Measurements from ENCODE around the gene PWWP2A.
"Not testable (repeated sequence)": the region's sequence is repeated elsewhere in the genome, so short reads cannot be mapped to it uniquely, and the experiment has no call there.

Gene PWWP2A

DNA sequence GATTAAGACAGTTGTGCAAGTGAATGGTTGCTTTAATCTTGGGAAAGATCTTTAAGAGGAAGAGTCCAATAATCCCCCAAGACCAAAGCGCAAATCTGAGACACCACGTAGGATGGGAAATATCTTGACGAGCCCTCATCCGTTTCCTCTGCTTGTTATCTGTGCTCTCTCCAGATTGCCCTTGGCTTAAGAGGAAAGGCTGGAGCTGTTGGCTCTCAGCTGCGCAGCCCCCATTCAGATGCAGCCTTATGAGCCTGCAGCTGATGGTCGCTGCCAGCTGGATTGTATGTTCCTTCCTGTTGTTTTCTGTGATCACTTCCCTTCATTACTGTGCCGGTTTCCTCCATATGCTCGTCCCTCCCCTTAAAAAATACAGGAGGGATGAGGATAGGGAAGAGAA, 47.7 kb downstream of the PWWP2A start:
- no peak for DNase-seq

DNA sequence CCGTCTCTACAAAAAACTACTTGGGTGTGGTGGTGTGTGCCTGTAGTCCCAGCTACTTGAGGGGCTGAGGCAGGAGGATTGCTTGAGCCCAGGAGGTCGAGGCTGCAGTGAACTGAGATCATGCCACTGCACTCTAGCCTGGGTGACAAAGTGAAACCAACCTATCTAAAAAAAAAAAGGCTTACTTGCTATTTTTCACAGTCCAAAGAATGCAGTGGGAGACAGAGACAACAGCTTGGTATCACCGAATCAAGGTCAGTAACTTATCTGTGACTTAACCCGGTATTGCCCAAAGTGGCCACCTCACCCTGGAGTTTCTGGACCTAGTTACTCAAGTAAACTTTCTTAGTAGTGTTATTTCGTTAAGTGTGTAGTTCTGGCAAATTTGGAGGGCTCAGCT, 50.1 kb downstream of the PWWP2A start:
- not testable (repeated sequence) for DNase-seq

DNA sequence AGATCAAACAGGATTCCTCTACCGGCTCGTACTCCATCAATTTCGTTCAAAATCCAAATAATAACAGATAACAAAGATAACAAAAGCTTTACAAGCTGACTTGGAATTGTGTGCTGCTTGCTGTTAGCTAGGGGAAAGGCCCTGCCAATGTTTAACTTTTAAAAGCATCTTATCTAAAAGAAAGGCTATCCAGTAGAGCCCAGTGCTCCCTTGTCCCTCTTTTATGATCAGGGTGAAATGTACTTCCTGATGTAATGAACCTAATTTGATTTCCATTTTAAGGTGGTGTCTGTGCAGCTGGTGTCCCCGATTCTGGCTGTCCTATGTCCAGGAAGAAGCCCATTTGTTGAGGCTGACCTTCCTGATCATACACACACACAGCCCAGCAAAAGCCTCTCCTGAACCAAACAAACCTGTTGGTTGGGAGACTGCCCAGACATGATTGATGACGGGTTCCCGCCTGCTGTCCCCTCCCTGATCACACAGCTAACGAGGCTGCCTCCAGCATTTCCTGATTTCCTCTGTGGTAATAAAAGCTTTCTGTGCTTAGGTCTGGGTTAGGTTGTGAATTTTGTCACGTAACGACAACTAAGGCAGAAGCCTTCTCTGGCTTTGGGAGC, 54.1 kb downstream of the PWWP2A start:
- DNase-seq, result no peak

DNA sequence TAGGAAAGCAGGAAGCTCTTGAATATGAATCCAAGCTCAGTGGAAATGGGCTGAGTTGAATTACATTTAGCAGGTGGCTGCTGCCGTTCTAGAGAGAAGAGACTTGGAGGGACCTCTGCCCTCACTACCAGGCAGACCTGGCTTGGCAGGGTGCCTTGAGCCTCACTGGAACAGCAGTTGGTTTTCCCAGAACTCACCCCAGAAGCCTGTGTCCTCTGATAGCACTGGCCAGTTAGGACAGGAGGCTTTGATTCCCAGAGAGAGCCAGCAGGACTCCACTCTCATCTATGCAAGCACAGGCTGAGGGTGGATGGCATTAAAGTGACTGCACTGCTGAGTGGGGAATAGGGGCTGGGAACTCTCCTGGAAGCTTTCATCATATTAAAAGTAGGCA, 54.8 kb downstream of the PWWP2A start:
- DNase-seq, result no peak

DNA sequence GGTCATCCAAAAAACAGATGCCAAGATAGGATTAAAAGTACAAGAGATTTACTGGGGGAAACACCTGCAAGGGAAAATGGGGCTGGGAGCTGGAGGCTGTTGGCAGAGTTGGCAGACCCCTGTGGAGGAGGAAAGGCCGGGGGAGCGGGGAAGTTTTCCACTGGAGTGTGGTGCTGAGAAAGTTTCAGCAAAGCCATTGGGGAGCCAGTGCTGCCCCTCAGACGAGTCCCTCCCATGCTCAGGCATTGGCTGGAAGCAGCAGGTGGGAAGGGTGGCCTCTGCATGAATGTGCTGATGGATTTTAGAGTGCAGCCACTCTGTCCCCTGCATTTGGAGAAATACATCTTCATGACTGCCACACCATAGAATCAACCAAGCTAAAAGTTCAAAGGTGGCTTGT, 57.5 kb downstream of the PWWP2A start:
- DNase-seq, result no peak

DNA sequence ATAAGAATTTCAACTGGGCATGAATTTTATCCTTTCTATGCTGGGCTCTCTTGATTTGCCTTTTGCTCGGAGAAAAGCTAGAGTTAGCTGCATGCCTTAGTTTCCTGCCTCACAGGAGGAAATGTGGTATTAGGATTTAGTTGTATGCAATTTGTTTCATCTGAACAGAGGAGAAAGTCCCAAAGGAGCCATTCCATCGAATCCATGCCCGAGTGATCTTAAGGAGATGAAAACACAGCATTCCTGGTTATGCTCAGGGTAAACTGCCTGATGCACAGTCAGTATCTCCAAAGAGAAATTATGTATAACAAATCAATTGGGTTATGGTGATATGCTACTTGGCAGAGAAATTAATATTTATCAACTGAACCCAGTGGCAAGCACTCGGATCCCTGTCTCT, 59.2 kb downstream of the PWWP2A start:
- no peak for DNase-seq

DNA sequence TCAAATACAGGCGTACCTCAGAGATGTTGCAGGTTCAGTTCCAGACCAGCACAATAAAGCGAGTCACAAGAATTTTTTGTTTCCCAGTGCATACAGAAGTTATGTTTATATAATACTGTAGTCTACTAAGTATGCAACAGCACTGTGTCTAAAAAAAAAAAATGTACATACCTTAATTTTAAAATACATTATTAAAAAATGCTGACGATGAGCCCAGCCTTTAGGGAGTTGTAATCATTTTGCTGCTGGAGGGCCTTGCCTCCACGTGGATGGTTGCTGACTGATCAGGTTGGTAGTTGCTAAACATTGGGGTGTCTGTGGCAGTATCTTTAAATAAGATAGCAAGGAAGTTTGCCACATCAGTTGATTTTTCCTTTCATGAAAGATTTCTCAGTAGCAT, 62.0 kb downstream of the PWWP2A start:
- no peak for DNase-seq

DNA sequence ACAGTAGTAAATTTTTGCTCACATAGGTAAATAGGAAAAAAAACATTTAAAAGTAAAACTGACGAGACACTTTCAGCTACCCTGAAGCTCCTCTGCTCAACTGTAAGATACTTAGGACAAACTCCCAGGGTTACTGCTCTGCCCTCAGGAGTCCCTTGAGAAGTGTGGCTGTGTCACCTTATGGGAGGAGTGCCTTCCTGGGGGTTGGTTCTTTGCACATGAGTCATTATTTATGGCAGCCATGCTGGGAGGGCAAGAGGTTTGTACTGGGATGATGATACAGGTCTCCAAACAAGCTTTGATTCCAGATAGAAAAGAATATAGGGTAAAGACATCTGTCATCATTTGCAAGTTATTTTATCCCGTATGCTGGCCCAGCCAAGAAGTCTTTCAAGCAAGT, 64.4 kb downstream of the PWWP2A start:
- DNase-seq, result no peak

DNA sequence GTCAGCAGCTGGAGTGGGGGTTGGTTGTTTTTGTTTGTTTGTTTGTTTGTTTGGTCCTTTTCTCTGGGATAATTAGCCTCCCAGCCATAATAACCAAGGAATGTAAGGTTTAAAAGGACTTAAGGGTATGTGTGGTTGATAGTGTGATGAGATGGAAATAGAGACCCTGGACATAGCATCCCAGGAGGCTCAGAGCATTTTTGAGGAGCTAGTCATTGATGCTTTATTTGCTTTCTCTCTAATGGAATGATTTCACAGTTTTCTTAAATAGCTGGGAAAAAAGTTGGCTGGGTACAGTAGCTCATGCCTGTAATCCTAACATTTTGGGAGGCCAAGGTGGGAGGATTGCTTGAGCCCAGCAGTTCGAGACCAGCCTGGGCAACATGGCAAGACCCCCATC, 65.2 kb downstream of the PWWP2A start:
- DNase-seq, result no peak

DNA sequence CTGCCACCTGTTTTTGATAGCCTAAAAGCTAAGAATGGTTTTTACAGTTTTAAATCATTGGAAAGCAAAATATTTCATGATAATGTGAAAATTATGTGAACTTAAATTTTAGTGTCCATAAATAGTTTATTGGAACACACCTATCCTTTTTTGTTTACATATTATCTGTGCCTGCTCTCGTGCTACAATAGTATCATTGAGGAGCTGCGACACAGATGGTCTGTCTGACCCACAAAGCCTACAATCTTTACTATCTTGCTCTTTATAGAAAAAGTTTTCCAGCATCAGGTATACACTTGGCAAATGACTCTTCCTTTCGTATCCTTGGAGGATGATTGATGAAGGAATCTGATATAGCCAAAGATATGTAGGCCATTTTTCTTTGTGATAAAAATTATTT, 70.2 kb downstream of the PWWP2A start:
- no peak for DNase-seq

DNA sequence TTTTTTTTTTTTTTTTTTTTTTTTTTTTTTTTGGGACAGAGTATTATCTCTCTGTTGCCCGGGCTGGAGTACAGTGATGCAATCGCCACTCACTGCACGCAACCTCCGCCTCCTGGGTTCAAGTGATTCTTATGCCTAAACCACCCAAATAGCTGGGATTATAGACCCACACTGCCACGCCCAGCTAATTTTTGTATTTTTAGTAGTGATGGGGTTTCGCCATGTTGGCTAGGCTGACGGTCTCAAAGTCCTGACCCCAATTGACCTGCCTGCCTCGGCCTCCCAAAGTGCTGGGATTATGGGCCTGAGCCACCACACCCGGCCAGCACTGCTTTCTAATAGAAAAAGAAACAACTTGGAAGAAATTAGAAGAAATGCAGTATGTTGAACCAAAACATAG, 71.1 kb downstream of the PWWP2A start:
- DNase-seq, result no peak

DNA sequence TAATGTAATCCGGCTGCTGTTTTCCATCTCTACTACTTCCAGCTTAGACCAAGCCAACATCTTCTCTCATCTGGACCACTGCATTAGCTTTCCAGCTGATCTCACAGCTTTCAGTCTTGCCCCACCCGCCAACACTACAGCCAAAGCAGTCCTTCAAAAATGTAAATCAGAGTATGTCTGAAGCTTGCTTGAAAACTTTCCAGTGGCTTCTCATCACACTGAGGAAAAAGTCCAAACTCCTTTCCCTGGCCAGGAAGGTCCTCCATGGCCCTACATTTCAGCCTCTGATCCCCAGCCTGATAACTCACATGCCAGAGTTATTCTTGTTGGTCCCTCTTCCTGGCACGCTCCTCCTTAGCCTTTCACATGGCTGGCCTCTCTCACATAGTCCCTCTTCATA, 71.8 kb downstream of the PWWP2A start:
- DNase-seq, result no peak

DNA sequence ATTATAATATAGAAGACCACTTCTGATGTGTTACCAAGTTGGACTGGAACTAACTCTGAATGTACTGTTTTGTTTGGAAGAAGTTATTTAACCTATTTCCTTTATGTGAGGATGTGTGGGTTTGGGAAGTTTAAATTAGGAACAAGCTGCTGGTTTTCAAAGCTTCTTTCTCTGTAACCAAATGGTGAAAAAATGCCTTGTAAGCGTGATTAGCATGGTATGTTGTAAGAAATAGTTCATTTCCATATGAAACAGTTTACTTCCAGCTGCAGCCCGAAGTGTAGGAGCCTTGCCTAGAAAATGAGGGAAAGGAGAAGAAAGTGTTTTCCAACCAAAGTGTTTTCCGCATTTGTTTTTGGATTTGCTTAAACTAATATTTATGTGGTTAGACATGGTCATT, 74.3 kb downstream of the PWWP2A start:
- no peak for DNase-seq

DNA sequence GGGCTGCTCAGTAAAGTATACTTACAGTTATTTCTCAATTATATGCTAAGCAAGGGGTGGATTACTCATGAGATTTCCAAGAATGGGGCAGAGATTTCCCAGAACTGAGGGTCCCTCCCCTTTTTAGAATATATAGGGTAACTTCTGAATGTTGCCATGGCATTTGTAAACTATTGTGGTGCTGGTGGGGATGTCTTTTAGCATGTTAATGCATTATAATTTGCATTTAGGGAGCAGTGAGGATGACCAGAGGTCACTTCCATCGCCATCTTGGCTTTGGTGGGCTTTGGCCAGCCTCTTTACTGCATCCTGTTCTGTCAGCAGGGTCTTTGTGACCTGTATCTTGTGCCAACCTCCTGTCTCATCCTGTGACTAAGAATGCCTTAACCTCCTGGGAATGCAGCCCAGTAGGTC, 74.9 kb downstream of the PWWP2A start:
- DNase-seq, result no peak

DNA sequence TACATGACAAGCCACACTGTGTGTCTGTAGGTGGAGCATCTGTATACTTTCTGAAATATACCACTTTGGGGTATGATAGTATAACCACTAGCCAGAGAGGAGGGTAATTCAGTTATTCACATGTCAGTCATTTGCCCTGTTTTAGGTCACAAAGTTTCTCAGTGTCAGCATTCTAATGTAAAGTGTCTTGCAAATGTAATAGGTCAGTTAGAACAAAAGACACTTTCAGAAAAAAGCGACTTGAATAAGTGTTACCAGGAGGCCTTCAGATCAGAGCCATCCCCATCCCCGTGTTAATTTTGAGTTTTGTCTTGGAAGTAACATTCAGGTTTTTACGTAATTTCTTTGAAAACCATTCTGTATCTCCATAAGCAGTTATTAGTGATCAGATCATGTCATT, 76.6 kb downstream of the PWWP2A start:
- DNase-seq, result no peak
